SK-N-DZ (cell line): ENCODE data around the gene HDAC9.

ENCODE experiments used
- DNase-seq: peaks from one replicate; pipeline ENCODE4 v3.0.0-alpha.2; 2015; ENCODE audit warnings: low spot score

HDAC9 gene

GRCh38 chr7:18655912-18656311 is 160.4 kb downstream of the HDAC9 start:
- no peak for DNase-seq

GRCh38 chr7:18656362-18656761 is 160.8 kb downstream of the HDAC9 start:
- no peak for DNase-seq

GRCh38 chr7:18659746-18660145 is 164.2 kb downstream of the HDAC9 start:
- DNase-seq = no peak

GRCh38 chr7:18663321-18663720 is 167.8 kb downstream of the HDAC9 start:
- DNase-seq = no peak

GRCh38 chr7:18666107-18666728 is 170.7 kb downstream of the HDAC9 start:
- DNase-seq = peak; percentile 76

- DNase-seq = no peak
Observed at GRCh38 chr7:18667466-18667865, 171.9 kb downstream of the HDAC9 start.

- DNase-seq = no peak
Observed at GRCh38 chr7:18671176-18671575, 175.6 kb downstream of the HDAC9 start.

- DNase-seq = no peak
Observed at GRCh38 chr7:18675579-18675978, 180.0 kb downstream of the HDAC9 start.

GRCh38 chr7:18679261-18679660 is 183.7 kb downstream of the HDAC9 start:
- DNase-seq = no peak

- DNase-seq = no peak
Observed at GRCh38 chr7:18680576-18680975, 185.0 kb downstream of the HDAC9 start.

- DNase-seq = no peak
Observed at GRCh38 chr7:18684916-18685315, 189.4 kb downstream of the HDAC9 start.

- DNase-seq = no peak
Observed at GRCh38 chr7:18685971-18686370, 190.4 kb downstream of the HDAC9 start.

GRCh38 chr7:18689551-18689950 is 194.0 kb downstream of the HDAC9 start:
- DNase-seq = no peak

GRCh38 chr7:18693406-18693805 is 197.9 kb downstream of the HDAC9 start:
- peak; percentile 85 for DNase-seq

- peak; percentile 35 for DNase-seq
Observed at GRCh38 chr7:18693816-18694215, 198.3 kb downstream of the HDAC9 start.

GRCh38 chr7:18694484-18694883 is 198.9 kb downstream of the HDAC9 start:
- DNase-seq = peak; percentile 98

- peak; percentile 92 for DNase-seq
Observed at GRCh38 chr7:18694911-18695310, 199.4 kb downstream of the HDAC9 start.

GRCh38 chr7:18698258-18698734 is 202.7 kb downstream of the HDAC9 start:
- peak; percentile 91 for DNase-seq

- peak; percentile 47 for DNase-seq
Observed at GRCh38 chr7:18700147-18700546, 204.6 kb downstream of the HDAC9 start.

- DNase-seq = peak; percentile 99
Observed at GRCh38 chr7:18702071-18702829, 206.7 kb downstream of the HDAC9 start.

GRCh38 chr7:18703685-18704084 is 208.1 kb downstream of the HDAC9 start:
- DNase-seq = no peak

- DNase-seq = peak; percentile 84
Observed at GRCh38 chr7:18706670-18707069, 211.1 kb downstream of the HDAC9 start.

GRCh38 chr7:18708204-18708603 is 212.7 kb downstream of the HDAC9 start:
- no peak for DNase-seq
